A673 (cell line): ENCODE results near the gene PROM1. TPM values are rescaled to one million over a fixed set of nuclear protein-coding genes. Genes with fewer than 3 reads are reported as not detected.

Experiments
- BruUV-seq: library from RNA; stranded (reverse); fragments of 400-500 nt; replicated peaks from 2 replicates; lab custom pipeline; 2021; lab: Mats Ljungman, UMichigan
- CTCF ChIA-PET: fragments of 300-600 bp; sonication (Branson Sonifier 250); formaldehyde crosslinking; loops from one replicate; lab custom pipeline; 2022; ENCODE audit warnings: antibody characterized with exemption; lab: Charles Lee
- POLR2A ChIA-PET: fragments of 300-600 bp; sonication (Branson Sonifier 250); formaldehyde crosslinking; loops from one replicate; lab custom pipeline; 2022; ENCODE audit warnings: antibody characterized with exemption; ENCODE audit not compliant: low non-redundant PET; lab: Charles Lee
- DNase-seq: peaks from one replicate; pipeline ENCODE4 v3.0.0-alpha.2; 2015; ENCODE audit warnings: low spot score
- H3K27ac ChIP-seq: fragments of 200-600 bp; sonication (generic); 2 replicates; pipeline ENCODE4 v1.5.1; 2016; ENCODE audit warnings: mixed run types, low read depth, mild to moderate bottlenecking, mixed read lengths, antibody characterized with exemption, low read length; ENCODE audit not compliant: poor library complexity, severe bottlenecking
- H3K27me3 ChIP-seq: fragments of 200-600 bp; sonication (generic); replicated peaks from 2 replicates; pipeline ENCODE4 v1.6.1; 2017; ENCODE audit warnings: mixed run types, low read depth, mild to moderate bottlenecking, mixed read lengths, antibody characterized with exemption, low read length; ENCODE audit not compliant: insufficient read depth, poor library complexity
- H3K36me3 ChIP-seq: fragments of 200-600 bp; sonication (generic); 2 replicates; pipeline ENCODE4 v1.6.1; 2016; ENCODE audit warnings: mixed run types, mild to moderate bottlenecking, mixed read lengths, antibody characterized with exemption, low read length; ENCODE audit not compliant: insufficient read depth, poor library complexity, severe bottlenecking
- H3K4me1 ChIP-seq: fragments of 200-600 bp; sonication (generic); 2 replicates; pipeline ENCODE4 v1.6.1; 2017; ENCODE audit warnings: mixed run types, mild to moderate bottlenecking, mixed read lengths, antibody characterized with exemption, low read length; ENCODE audit not compliant: insufficient read depth, poor library complexity, severe bottlenecking
- H3K4me3 ChIP-seq: fragments of 200-600 bp; sonication (generic); 2 replicates; pipeline ENCODE4 v1.5.1; 2016; ENCODE audit warnings: low read depth, mixed run types, mild to moderate bottlenecking, mixed read lengths, low read length; ENCODE audit not compliant: poor library complexity, severe bottlenecking
- H3K9me3 ChIP-seq: fragments of 200-600 bp; sonication (generic); 2 replicates; pipeline ENCODE4 v1.6.1; 2016; ENCODE audit warnings: mixed run types, low read depth, mild to moderate bottlenecking, mixed read lengths, antibody characterized with exemption, low read length; ENCODE audit not compliant: poor library complexity, severe bottlenecking
- CTCF ChIP-seq: fragments of 300-800, 200-600 bp; sonication (generic); conservative IDR thresholded peaks from 2 replicates; pipeline ENCODE4 v1.5.1; 2017; ENCODE audit warnings: low read depth, mild to moderate bottlenecking, antibody characterized with exemption, low read length, moderate library complexity, mixed read lengths
- EZH2 ChIP-seq: fragments of 200-600 bp; sonication (generic); IDR thresholded peaks from 2 replicates; pipeline ENCODE4 v1.6.1; 2017; ENCODE audit warnings: borderline replicate concordance, low read depth, mild to moderate bottlenecking, mixed read lengths, antibody characterized with exemption, low read length; ENCODE audit not compliant: poor library complexity, severe bottlenecking
- intact Hi-C: fragments of 100-400 bp; cut with micrococcal nuclease; formaldehyde crosslinking; loops from one replicate; pipeline ENCODE4 v1.10.0; 2022; ENCODE audit not compliant: unreplicated experiment
- total RNA-seq: library from RNA; stranded (reverse); gene quantifications from 2 replicates; pipeline ENCODE4 v1.2.3, GENCODE V29; 2021

Gene PROM1
- total RNA-seq, 1 experiment from 2014 or later = 13.9 TPM

- intact Hi-C loops = no loop called here
- no TSS peak for BruUV-seq
- Histone ChIP-seq H3K4me3 (no peak overlapping the region), H3K36me3 (no peaks in the 10 kb centered on the region), H3K27me3 (no peaks in the 10 kb centered on the region), H3K9me3 (no peaks in the 10 kb centered on the region), H3K27ac (no peak overlapping the region), H3K4me1 (no peaks in the 10 kb centered on the region)
- POLR2A ChIA-PET = no interaction called here
- TF ChIP-seq EZH2 = no peak
- TF ChIP-seq CTCF = no peak
- CTCF ChIA-PET = no interaction called here
- DNase-seq = no peak
Observed at GRCh38 chr4:15934259-15934658, 149.6 kb downstream of the PROM1 start.

- TF ChIP-seq EZH2 (no peak), CTCF (no peak)
- Histone ChIP-seq H3K27ac (no peak overlapping the region), H3K27me3 (no peaks in the 10 kb centered on the region), H3K4me1 (no peaks in the 10 kb centered on the region), H3K4me3 (no peak overlapping the region), H3K9me3 (no peaks in the 10 kb centered on the region), H3K36me3 (no peaks in the 10 kb centered on the region)
- ChIA-PET POLR2A (no interaction called here), CTCF (no interaction called here)
- no peak for DNase-seq
- no TSS peak for BruUV-seq
- intact Hi-C loops = no loop called here
Observed at GRCh38 chr4:15931451-15932210, 152.2 kb downstream of the PROM1 start.

- Histone ChIP-seq H3K27ac (no peak overlapping the region), H3K9me3 (no peaks in the 10 kb centered on the region), H3K36me3 (no peaks in the 10 kb centered on the region), H3K4me3 (no peak overlapping the region), H3K4me1 (no peaks in the 10 kb centered on the region), H3K27me3 (no peaks in the 10 kb centered on the region)
- intact Hi-C loops = no loop called here
- ChIA-PET POLR2A (no interaction called here), CTCF (no interaction called here)
- no peak for TF ChIP-seq EZH2
- no peak for TF ChIP-seq CTCF
- no peak for DNase-seq
- no TSS peak for BruUV-seq
Observed at GRCh38 chr4:15930314-15930713, 153.5 kb downstream of the PROM1 start.
